GM11168 (cell line): ENCODE measurements around the gene CBX4.

Experiments used
- in situ Hi-C: fragments of 300-500 bp; cut with MboI; formaldehyde crosslinking; loops from one replicate; pipeline ENCODE4 v1.12.0; 2022; ENCODE audit warnings: low sequenced_read_pairs; ENCODE audit not compliant: unreplicated experiment

The CBX4 gene

DNA sequence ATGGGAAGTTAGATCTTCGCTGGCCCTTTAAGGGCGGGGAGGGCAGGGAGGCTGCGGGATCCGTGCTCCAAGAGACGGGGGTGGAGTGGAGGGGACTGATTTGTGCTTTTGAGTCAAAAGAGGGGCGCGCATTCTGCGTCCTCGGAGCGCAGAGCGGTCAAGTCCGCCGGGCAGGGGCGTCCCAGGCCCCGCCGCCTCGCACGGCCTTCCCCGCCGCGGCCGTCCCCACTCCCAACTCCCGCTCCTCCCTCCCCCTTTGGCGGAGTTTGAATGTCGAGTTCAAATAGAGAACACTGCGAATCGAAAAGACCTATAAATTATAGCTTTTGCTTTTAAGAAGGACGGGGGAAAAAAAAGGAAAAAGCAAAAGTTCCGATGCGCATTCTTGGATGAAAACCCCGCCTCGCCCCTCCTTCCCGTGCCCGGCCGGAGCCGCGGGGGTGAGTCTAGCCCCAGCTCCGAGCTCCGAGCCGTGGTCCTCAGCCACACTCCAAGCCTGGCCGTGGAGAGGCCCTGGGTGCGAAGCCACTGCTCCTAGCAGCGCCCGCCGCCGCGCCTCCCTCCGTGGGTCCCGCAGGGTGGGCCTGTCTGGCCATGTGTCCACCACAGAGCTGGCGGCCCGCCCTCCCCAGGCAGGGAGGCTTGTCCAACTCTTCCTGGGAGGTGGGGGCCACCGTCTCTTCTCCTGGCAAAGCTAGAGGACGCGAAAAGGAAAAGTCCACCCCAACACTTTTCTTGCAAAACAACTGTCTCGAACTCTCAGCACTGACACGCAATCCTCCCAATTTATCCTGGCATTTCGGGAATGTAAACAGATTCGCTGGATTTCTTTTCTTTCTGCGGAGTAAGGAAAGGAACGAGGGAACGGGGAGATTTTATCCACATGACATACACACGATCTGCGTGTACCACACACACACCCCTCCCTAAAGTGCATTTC is 46.0 kb downstream of the CBX4 start:
- in situ Hi-C loops, result loop anchor here (10.0 kb wide), 1 partner anchor 182 kb away; no protein-coding TSS in a partner anchor

DNA sequence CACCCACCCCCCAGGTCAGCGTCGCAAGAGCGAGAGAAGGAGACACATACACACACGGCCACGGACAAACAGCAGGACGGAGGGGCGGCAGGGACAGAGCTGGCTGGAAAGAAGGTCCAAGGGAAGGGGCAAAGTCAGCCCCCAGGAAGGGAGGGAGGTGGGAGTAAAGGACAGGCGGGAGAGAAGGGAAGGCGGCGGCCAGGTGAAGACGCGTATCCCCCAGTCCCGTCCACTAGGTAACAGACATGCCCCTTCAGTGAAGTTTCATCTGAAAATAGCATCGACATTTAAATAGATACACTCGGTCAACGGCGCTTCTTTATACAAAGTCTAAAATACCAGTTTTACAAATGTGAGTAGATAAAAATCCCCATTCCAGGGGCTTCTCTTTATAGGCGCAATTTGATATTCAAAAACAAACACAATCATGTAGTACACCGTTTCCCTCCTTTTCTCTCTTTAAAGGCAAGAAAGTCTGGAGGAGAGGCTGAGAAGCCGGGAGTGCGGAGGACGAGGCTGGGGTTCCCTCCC is 46.8 kb downstream of the CBX4 start:
- in situ Hi-C loops, result loop anchor here (10.0 kb wide), 1 partner anchor 182 kb away; no protein-coding TSS in a partner anchor

DNA sequence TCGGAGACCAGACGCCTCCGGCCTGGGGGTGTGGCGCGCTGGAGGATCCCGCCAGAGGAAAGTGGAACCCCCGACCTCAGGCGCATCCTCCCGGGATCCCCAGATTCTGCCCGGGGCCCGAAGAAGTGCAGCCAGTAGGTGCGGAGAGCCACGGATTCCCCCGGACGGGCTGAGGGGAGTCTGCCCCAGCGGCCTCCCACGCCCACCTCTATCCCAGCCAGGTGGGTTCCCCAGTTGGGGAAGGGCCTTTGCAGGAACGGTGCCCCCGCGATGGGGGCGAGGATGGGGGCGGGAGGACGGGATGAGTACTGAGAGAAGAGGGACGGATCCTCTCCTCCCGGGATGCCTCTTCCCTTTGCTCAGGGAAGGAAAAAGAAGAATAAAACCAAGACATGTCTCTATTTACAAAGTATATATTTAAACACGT is 47.5 kb downstream of the CBX4 start:
- in situ Hi-C loops, result loop anchor here (10.0 kb wide), 1 partner anchor 183 kb away; no protein-coding TSS in a partner anchor

DNA sequence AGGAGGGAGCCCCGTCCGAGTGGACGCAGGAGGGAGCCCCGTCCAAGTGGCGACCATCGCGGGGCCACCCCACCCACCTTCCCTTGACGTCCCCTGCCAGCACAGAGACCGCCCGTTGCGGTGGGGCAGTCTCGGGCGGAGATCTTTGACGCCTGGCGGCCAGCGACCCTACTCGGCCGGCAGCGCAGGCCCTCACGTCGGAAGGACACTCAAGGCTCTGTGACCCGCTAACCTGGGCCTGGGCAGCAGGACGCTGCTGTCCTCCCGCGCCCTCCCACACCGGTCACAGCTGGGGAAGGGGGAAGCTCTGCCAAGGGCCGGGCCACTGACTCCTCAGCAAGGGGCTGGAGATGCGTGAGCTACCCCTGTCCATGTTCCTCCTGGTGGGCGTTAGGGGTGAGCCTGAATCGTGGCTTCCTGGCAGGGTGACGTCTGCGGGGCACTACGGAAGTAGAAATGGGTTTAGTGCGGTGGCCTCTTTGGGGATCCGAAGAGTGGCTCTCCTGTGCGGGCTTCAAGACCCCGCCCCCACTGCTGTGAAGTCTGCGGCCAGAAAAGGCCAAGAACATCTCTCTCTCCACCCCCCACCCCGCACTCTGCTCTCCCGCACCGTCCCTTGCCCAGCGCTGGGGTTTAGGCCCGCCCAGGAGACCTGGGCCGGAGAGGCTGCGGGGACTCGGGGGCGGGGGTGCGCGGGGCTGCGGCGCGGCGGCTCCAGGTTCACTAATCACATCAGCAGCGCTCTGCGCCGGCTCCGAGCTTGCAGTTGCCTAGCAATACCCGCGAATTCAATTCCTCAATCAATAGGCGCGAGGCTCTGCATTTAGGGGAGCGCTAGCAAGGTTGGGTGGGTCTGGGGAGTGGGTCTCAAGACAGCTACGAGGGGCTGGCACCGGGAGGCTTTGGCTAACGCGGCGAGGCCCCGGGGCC is 48.2 kb downstream of the CBX4 start:
- in situ Hi-C loops, result loop anchor here (10.0 kb wide), 1 partner anchor 184 kb away; no protein-coding TSS in a partner anchor

DNA sequence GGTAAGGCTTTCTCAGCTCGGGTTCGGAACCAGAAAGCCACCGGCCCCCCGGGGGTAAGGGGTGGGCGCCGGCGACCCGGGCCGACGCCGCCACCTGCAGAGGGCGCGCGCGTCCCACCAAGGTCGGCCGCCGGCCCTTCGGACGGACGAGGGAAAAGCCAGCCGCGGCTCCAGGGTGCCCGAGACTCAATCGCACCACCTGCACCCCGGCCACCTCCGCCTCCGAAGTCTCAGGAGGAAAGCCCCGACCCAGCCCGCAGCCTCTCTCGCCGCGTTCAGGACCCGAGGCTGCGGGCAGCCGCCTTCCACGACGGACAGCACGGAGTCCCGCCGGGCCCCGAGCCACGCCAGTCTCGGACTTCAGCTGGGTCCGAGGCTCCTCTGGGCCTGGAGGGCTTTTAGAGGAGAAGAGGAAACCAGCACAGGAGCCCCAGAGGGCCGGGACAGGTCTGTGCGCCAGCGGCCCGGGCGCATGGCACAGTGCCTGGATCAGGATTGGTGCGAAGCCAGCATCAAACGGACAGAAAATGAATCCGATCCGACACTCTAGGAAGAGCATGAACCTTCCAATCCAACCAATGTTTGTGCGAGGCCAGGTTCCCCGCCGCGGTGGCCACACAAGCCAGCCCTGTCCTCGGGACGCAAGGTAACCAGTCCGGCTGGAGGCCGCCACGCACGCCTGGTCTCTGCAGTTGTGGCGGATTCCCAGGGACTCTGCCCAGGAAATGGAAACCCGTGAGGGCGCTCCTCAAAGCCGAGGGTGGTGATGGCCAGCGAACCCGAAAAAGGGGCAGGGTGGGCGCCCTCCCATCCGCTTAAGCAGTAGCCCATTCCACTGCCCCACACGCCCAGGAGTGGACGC is 49.1 kb downstream of the CBX4 start:
- in situ Hi-C loops, result loop anchor here (10.0 kb wide), 1 partner anchor 185 kb away; no protein-coding TSS in a partner anchor

DNA sequence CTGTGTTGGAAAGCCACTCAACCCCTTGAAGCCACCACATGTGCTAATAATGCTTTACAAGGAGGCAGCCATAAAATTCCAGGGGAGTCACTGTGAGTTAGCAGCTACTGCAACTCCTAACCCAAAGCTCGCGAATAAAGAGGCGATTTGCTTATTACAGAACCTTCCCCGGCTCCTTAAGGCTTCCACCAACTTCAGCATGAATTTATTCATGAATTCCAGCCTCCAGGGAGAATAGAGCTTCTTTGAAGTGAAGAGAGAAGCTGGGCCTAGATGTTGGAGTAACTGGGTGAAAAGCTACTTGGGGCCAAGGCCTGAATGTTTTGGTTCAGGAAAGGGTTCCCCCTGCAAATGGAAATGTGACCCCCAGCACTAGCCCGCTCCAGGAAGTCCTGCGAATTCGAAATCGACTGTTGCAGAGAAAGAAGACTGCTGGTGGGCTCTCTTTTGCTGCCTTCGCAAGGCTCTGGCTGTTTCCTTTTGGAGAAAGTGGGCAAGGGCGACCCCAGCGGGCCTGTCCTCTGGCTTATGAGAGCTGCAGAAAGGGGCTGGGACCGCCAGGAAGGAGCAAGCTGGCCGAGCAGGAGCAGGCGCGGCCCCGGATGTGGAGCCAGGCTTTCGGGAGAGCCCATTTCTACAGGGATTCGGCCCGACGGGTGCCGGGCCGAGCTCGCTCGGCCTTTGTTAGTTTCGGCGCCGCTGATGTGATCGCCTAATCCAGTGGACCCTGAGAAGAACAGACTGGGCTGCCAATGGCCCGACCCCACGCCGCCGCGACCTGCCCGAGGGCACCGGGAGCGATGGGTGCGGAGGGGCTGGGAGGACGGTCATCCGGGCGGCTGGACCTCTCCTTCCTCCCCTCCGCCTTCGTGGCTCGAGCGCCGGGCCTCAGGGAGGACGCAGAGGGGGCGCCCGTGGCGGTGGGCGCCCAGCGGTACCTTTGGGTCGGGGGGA is 50.0 kb downstream of the CBX4 start:
- in situ Hi-C loops, result no loop called here

DNA sequence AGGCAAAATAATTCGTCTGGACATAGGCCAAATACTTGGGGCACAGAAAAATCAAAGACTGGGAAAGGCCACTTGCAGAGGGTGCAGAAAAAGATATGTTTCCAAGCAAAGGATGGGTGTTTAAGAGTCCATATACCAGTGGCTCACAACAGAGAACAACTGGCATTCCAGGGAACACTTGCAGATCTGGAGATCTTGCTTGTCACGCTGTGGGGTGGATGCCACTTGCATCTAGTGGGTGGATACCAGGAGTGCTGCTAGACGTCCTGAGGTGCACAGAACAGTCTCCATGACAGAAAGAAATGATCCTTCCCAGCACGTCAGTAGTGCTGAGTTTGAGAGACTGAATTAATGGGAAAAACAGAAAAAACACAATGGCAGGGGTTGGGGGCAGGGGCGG is 50.8 kb downstream of the CBX4 start:
- in situ Hi-C loops, result no loop called here

DNA sequence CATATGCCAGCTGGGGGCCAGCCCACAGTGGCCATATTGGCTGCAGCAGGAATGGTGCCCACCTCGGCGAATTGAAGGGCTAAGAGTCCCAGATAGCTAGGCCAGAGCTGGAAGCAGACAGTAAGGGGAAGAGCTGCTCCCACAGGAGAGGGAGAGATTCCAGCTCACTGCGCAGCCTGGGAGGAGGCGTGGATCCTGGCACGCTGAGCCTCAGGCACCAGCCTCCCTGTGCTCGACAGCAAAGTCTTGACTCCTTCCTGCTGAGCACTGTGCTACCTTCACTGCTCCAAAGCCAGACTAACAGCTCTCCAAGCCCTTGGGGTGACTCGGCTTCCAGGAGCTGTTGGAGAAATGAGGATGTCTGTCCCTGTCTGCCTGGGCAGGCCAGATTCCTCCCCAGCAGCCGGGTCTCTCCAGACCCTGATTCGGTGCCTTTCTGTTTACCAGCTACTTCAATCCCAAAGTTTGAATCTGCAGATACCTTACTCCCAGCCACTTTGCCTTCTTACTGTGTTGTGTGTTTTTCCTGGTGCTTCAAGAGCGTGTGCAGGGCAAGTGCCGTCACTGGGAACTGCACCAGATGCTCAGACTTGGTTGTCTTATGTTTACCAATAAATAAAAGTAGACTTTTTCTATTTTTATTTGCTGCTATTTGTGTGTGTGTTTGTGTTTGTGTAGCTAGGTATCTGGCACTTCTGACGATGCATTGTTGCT is 52.2 kb downstream of the CBX4 start:
- in situ Hi-C loops, result no loop called here

DNA sequence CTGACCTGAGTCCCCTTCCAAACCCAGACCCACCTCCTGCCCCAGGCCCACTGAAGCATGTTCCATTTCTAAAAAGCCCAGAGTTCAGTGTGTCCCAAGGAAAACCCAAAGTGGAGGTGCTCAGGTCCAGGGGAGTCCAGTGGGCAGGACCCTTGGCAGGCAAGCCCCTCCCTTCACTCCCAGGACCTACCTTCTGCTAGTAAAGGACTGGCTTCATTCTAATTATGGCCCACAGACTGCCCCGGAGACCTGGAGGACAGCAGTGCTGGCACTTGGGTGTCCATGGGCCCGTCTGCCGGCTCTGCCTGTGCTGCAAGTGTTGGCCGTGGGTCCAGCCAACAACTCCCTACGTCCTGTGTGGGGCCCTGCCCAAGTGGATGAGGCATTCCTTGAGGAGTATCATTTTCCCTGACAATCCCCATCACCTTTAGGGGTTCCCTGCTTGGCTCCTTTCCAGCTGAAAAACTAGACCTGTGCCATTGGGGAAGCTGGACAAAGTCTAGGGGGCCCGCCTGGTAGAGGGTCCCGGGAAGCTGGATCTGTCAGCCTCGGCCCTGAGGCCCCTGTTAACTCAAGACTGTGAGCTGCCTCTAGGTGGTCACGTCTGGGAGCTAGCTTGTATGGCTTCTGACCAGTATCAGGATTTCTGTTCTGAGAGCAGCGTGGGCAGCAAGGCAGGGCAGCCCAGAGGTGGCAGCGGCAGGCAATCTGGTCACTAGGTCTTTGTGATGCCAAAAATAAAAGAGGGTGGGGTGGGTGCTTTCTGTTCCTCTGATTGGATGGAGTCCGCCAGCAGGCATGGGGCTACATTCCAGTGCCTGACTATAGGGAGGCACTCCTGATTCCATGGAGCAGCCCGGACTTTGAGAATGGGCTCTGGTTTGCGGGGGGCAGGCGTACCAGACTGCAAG is 53.1 kb downstream of the CBX4 start:
- in situ Hi-C loops, result no loop called here

DNA sequence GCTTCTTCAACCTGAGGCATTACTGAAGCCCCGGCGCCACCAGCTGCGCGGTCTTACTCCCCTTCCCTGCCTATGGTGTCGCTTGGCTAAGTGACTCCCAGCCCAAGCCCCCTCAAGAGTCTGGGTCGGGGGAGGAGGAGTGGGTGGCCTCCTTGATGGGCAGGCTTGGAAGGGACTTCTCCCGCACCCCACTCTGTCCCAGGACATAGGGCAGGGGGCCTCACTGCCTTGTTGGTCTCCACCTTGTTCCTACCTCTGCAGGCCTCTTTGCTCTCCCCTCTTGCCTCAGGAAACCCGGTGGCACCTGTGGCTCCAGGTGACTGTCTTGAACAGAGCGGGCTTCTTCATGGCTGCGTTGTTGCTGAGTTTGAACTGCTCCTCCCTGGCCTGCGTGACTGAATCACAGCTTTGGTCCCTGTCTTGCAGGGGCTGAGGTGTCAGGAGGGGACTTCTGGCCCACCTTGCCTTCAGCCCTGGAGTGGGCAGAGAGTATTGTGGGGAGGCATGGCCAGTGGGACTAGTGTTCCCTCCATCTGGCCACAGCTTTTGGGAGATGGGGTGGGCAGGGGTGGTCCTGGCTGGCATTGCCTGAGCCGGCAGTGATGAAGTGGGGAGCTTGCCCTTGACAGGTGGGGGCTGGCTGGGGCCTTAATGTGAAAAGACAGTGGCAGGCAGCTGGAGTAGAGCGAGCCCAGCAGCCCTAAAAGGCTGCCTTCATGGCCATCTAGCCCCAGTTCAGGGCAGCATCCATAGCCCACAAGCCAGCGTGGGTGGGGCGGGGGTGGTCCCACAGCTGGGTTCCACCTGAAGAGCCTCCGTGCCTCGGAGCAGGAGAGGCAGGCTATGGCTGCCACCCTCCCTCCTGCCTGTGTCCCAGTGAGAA is 54.0 kb downstream of the CBX4 start:
- in situ Hi-C loops, result no loop called here

DNA sequence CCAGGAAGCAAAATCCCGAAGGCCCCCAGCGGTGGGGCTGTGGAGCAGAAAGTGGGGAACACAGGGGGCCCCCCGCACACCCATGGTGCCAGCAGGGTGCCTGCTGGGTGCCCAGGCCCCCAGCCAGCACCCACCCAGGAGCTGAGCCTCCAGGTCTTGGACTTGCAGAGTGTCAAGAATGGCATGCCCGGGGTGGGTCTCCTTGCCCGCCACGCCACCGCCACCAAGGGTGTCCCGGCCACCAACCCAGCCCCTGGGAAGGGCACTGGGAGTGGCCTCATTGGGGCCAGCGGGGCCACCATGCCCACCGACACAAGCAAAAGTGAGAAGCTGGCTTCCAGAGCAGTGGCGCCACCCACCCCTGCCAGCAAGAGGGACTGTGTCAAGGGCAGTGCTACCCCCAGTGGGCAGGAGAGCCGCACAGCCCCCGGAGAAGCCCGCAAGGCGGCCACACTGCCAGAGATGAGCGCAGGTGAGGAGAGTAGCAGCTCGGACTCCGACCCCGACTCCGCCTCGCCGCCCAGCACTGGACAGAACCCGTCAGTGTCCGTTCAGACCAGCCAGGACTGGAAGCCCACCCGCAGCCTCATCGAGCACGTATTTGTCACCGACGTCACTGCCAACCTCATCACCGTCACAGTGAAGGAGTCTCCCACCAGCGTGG is 54.8 kb downstream of the CBX4 start:
- in situ Hi-C loops, result no loop called here

DNA sequence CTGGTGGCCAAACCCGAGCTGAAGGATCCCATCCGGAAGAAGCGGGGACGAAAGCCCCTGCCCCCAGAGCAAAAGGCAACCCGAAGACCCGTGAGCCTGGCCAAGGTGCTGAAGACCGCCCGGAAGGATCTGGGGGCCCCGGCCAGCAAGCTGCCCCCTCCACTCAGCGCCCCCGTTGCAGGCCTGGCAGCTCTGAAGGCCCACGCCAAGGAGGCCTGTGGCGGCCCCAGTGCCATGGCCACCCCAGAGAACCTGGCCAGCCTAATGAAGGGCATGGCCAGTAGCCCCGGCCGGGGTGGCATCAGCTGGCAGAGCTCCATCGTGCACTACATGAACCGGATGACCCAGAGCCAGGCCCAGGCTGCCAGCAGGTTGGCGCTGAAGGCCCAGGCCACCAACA is 55.3 kb downstream of the CBX4 start:
- in situ Hi-C loops, result no loop called here
